Measurements from ENCODE around the gene EFTUD2. TPM values are rescaled to one million over a fixed set of nuclear protein-coding genes. Genes with fewer than 3 reads are reported as not detected.

The EFTUD2 gene
- total and polyA plus RNA-seq, 10 donors: 39.0 to 140 (median 102) TPM

DNA sequence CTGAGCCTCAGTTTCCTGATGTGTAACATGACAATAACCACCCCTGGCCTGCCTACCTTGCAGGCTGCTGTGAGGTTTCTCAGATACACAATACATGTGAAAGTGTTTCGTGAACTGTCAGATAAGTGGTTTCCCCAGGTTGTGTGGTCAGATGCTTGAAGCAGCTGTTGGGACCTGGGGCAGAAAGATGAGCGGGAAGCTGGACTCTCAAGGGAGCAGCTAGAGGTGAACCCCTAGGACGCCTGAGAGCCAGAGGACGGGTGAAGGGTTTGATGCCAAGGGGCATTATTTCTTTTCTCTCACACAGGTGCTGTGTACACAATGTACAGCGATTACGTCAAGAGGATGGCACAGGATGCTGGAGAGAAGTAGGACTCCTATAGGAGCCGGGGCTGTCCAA is 49.2 kb downstream of the EFTUD2 start:
- DNase-seq: no peak
- TF ChIP-seq POLR2AphosphoS5 (IDR thresholded peaks at IDR 0.05) (no peak), POLR2A (IDR thresholded peaks at IDR 0.05) (no peak)
- TF ChIP-seq, protein P1, sequence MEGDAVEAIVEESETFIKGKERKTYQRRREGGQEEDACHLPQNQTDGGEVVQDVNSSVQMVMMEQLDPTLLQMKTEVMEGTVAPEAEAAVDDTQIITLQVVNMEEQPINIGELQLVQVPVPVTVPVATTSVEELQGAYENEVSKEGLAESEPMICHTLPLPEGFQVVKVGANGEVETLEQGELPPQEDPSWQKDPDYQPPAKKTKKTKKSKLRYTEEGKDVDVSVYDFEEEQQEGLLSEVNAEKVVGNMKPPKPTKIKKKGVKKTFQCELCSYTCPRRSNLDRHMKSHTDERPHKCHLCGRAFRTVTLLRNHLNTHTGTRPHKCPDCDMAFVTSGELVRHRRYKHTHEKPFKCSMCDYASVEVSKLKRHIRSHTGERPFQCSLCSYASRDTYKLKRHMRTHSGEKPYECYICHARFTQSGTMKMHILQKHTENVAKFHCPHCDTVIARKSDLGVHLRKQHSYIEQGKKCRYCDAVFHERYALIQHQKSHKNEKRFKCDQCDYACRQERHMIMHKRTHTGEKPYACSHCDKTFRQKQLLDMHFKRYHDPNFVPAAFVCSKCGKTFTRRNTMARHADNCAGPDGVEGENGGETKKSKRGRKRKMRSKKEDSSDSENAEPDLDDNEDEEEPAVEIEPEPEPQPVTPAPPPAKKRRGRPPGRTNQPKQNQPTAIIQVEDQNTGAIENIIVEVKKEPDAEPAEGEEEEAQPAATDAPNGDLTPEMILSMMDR (IDR thresholded peaks at IDR 0.05 in 8 of 11, conservative IDR thresholded peaks at IDR 0.05 in 3 of 11): no peak
- WGBS, 5 donors: 73 to 86% (median 78%) methylated on average over 7 of the region's 7 CpGs
- no peaks in the 10 kb centered on the region for H3K27me3 ChIP-seq (replicated peaks in 1 of 7)
- H3K4me1 ChIP-seq: no peaks in the 10 kb centered on the region
- peaks cover 4 to 62% (median 54%) of the 10 kb centered on the region in 6 donors for H3K36me3 ChIP-seq
- intact Hi-C loops (cut with DNase I; ENCODE audit: low total_unique reads): no loop called here
- no peaks in the 10 kb centered on the region for H3K9me3 ChIP-seq
- H3K27ac ChIP-seq: no peak overlapping the region
- no peak overlapping the region for H3K4me3 ChIP-seq

DNA sequence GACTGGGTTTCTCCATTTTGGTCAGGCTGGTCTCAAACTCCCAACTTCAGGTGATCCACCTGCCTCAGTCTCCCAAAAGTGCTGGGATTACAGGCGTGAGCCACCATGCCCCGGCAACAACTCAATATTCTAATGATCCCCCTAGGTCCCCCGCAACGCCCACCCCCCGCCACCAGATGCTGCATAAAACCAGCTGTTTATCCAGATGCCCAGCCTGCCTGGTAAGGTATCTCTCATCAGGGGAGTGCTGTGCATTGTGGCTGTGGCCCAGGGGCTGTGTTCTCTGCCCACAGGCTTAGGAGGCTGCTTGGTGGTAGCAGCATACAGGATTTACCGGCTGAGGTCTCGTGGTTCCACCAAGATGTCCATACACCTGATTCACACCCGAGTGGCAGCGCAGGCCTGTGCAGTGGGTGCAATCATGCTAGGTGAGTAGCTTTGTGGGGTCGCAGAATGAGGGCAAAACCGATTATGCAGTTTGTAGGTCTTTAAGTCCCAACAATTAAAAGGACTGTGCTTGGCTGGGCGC is 50.2 kb downstream of the EFTUD2 start:
- H3K27me3 ChIP-seq (replicated peaks in 1 of 7): no peaks in the 10 kb centered on the region
- no peak for DNase-seq
- no peak overlapping the region for H3K4me3 ChIP-seq
- H3K27ac ChIP-seq: no peak overlapping the region
- 91 to 96% (median 95%) methylated on average over 12 of the region's 12 CpGs for WGBS, 5 donors
- peaks cover 4 to 52% (median 44%) of the 10 kb centered on the region in 6 donors for H3K36me3 ChIP-seq
- no peaks in the 10 kb centered on the region for H3K9me3 ChIP-seq
- intact Hi-C loops (cut with DNase I; ENCODE audit: low total_unique reads): no loop called here
- H3K4me1 ChIP-seq: no peaks in the 10 kb centered on the region
- no peak for TF ChIP-seq POLR2A (IDR thresholded peaks at IDR 0.05)
- peak in 1 of 3 donors; percentile 20 for TF ChIP-seq POLR2AphosphoS5 (IDR thresholded peaks at IDR 0.05)

DNA sequence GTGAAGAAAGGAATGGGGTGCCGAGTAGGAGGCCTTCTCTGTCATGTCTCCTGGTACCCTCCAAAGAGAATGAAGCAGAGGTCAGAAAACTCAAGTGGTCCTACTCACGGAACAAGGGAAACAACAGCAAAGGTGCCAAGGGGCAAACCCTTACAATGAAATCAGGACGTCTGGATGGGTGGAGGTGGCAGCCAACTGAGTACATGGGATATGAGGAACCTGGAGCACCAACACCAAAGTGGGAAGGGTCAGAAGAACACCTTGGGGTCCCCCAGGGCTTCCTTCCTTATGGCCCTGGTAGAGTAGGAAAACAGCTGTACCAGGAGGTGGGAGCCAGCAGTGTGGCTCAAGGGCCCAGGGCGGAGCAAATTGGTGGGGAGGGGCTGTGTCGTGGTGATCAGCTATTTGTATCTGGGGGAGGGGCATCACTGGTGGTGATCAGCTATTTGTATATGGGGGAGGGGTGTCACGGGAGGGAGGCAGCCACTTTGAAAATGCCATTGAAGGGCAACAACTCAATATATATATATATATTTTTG is 50.9 kb downstream of the EFTUD2 start:
- intact Hi-C loops (cut with DNase I; ENCODE audit: low total_unique reads): no loop called here
- 58 to 77% (median 72%) methylated on average over 6 of the region's 6 CpGs for WGBS, 5 donors
- Histone ChIP-seq H3K4me1 (no peaks in the 10 kb centered on the region), H3K27ac (no peak overlapping the region), H3K4me3 (no peak overlapping the region), H3K36me3 (peaks cover 3 to 46% (median 37%) of the 10 kb centered on the region in 6 donors), H3K9me3 (no peaks in the 10 kb centered on the region), H3K27me3 (replicated peaks in 1 of 7) (no peaks in the 10 kb centered on the region)
- no peak for DNase-seq
- TF ChIP-seq POLR2A (IDR thresholded peaks at IDR 0.05) (no peak), POLR2AphosphoS5 (IDR thresholded peaks at IDR 0.05) (no peak)
- TF ChIP-seq, protein P1 (IDR thresholded peaks at IDR 0.05 in 8 of 11, conservative IDR thresholded peaks at IDR 0.05 in 3 of 11): no peak

DNA sequence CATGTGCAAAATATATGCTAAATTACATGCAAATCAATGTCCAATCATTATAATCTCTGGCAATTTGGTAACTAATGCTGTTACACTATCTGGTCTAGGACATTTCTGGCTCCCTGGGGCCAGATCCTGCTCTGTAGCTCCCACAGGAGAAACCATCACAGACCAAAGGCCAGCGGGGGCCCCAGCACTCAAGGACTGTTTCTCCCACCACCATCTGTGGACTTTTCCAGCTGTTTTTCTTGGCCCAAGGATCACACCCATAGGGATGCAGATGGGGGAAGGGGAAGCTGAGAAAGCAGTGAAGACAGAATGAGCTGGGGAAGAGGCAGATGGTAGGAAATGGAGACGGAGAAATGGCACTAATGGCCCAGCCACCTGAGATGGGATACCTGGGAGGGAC is 51.7 kb downstream of the EFTUD2 start, which contains the start of gene HIGD1B:
TSS of gene HIGD1B (plus strand) at position 298 of the 400 bp plus-strand sequence. CDS start 270 bp downstream, outside the sequence.
- intact Hi-C loops (cut with DNase I; ENCODE audit: low total_unique reads): no loop called here
- TF ChIP-seq POLR2A (IDR thresholded peaks at IDR 0.05) (no peak), POLR2AphosphoS5 (IDR thresholded peaks at IDR 0.05) (no peak)
- TF ChIP-seq, protein P1 (IDR thresholded peaks at IDR 0.05 in 8 of 11, conservative IDR thresholded peaks at IDR 0.05 in 3 of 11): no peak
- Histone ChIP-seq H3K27me3 (replicated peaks in 1 of 7) (no peaks in the 10 kb centered on the region), H3K9me3 (no peaks in the 10 kb centered on the region), H3K4me3 (no peak within 1 kb of the TSS), H3K36me3 (peaks cover under 1 to 38% (median 29%) of the 10 kb centered on the region in 6 donors), H3K27ac (no peak within 1 kb of the TSS), H3K4me1 (no peaks in the 10 kb centered on the region)
- DNase-seq: no peak
- WGBS, 5 donors: 80 to 88% (median 83%) methylated on average over 2 of the region's 2 CpGs
